K562 (cell line): ENCODE measurements around the gene VNN1. TPM values are rescaled to one million over a fixed set of nuclear protein-coding genes. Genes with fewer than 3 reads are reported as not detected.

Experiments
- ATAC-seq: fragments of 200-7000 bp; cut with Tn5 transposase; 3 replicates; pipeline ENCODE4 v1.9.1; 2020; ENCODE audit warnings: moderate library complexity
- BruUV-seq: library from RNA; stranded (reverse); fragments of 400-500 nt; replicated peaks from 2 replicates; lab custom pipeline; 2021; lab: Mats Ljungman, UMichigan
- CTCF ChIA-PET: fragments of 300-600 bp; formaldehyde crosslinking; extraction: SDS; loops from one replicate; lab custom pipeline; 2021; ENCODE audit warnings: low intra/inter-chr PET ratio; lab: Yijun Ruan, JAX
- POLR2A ChIA-PET: fragments of 300-600, 350-650 bp; sonication (Branson Sonifier 250); formaldehyde crosslinking; extraction: SDS; loops from one replicate; lab custom pipeline; 2021; ENCODE audit warnings: antibody characterized with exemption, inconsistent platforms; lab: Yijun Ruan, JAX
- DNase-seq, 4 experiments: peaks; one replicate each; pipeline versions ENCODE4 v3.0.0 to v3.0.0-alpha.2; 2011 to 2018; ENCODE audit warnings: low spot score in 3 of 4, mixed read lengths in 3 of 4; ENCODE audit errors: extremely low read depth in 1 of 4
- FAIRE-seq: peaks from 2 replicates; lab custom pipeline; 2011; peaks lifted over from hg19 to GRCh38; lab: Jason Lieb, UNC
- H2AFZ ChIP-seq: 2 replicates; pipeline ENCODE4 v1.6.0; 2011; ENCODE audit warnings: low read depth, low read length, control low read depth, inconsistent platforms
- H3K27ac ChIP-seq: fragments of 200-600 bp; 3 replicates; pipeline ENCODE4 v1.8.0; 2011; ENCODE audit warnings: low read depth, mild to moderate bottlenecking, control low read depth, inconsistent platforms, low read length, moderate library complexity, mixed read lengths; ENCODE audit errors: extremely low read depth
- H3K27me3 ChIP-seq, 2 experiments: fragments of 300-600 bp in 1 of 2; 2 replicates in 1 of 2; 3 replicates in 1 of 2; pipeline versions ENCODE4 v1.6.0 to v1.8.0; 2011; ENCODE audit warnings: inconsistent platforms in 2 of 2, low read length in 2 of 2, mild to moderate bottlenecking in 1 of 2, mixed read lengths in 1 of 2, moderate library complexity in 1 of 2; ENCODE audit not compliant: control insufficient read depth in 2 of 2, insufficient read depth in 2 of 2
- H3K36me3 ChIP-seq: fragments of 300-600 bp; 3 replicates; pipeline ENCODE4 v1.8.0; 2011; ENCODE audit warnings: mild to moderate bottlenecking, low read length, inconsistent platforms; ENCODE audit not compliant: control insufficient read depth, insufficient read depth
- H3K4me1 ChIP-seq, 2 experiments: fragments of 200-600 bp in 1 of 2; replicated peaks in 1 of 2; 2 replicates in 1 of 2; 3 replicates in 1 of 2; pipeline versions ENCODE4 v1.5.1 to v1.8.0; 2011; ENCODE audit warnings: inconsistent platforms in 2 of 2, low read length in 2 of 2, mild to moderate bottlenecking in 1 of 2, mixed read lengths in 1 of 2, moderate library complexity in 1 of 2; ENCODE audit not compliant: control insufficient read depth in 2 of 2, insufficient read depth in 2 of 2
- H3K4me2 ChIP-seq: 2 replicates; pipeline ENCODE4 v1.6.1; 2011; ENCODE audit warnings: low read length, control low read depth, inconsistent platforms, mixed read lengths; ENCODE audit not compliant: insufficient read depth
- H3K4me3 ChIP-seq: fragments of 200-600 bp; sonication (generic), shearing (Covaris generic); 2 replicates; pipeline ENCODE4 v1.5.1; 2016; ENCODE audit warnings: control low read depth, inconsistent platforms
- H3K79me2 ChIP-seq: fragments of 200-600 bp; 3 replicates; pipeline ENCODE4 v1.8.0; 2011; ENCODE audit warnings: low read length, inconsistent platforms; ENCODE audit not compliant: control insufficient read depth, insufficient read depth
- H3K9ac ChIP-seq, 2 experiments: 2 replicates each; pipeline versions ENCODE4 v1.6.0 to v1.6.1; 2011; ENCODE audit warnings: low read depth in 2 of 2, low read length in 2 of 2, control low read depth in 1 of 2, inconsistent platforms in 1 of 2, mild to moderate bottlenecking in 1 of 2, mixed read lengths in 1 of 2; ENCODE audit not compliant: insufficient read depth in 1 of 2
- H3K9me1 ChIP-seq: one replicate; pipeline ENCODE4 v1.6.0; 2011; ENCODE audit warnings: inconsistent platforms, mild to moderate bottlenecking, low read length, moderate library complexity; ENCODE audit not compliant: control insufficient read depth, insufficient read depth
- H3K9me3 ChIP-seq: replicated peaks from 2 replicates; pipeline ENCODE4 v1.5.1; 2011; ENCODE audit warnings: low read depth, low read length, inconsistent platforms; ENCODE audit not compliant: control insufficient read depth, insufficient read depth
- H4K20me1 ChIP-seq: replicated peaks from 2 replicates; pipeline ENCODE4 v1.6.1; 2011; ENCODE audit warnings: low read length, inconsistent platforms, mixed read lengths; ENCODE audit not compliant: control insufficient read depth, insufficient read depth
- BHLHE40 ChIP-seq: IDR thresholded peaks from 2 replicates; pipeline ENCODE4 v1.6.1; 2011; ENCODE audit warnings: low read length, improper control_type of control experiment
- GATAD2B ChIP-seq: fragments of 450-650 bp; IDR thresholded peaks from 2 replicates; pipeline ENCODE4 v1.6.1; 2017; ENCODE audit warnings: mild to moderate bottlenecking, borderline replicate concordance
- ILK ChIP-seq: fragments of 450-650 bp; IDR thresholded peaks from 2 replicates; pipeline ENCODE4 v1.6.1; 2016; ENCODE audit warnings: missing genetic modification characterization, low read depth, mild to moderate bottlenecking, missing compliant biosample characterization, moderate library complexity, borderline replicate concordance
- NCOA4 ChIP-seq: fragments of 450-650 bp; IDR thresholded peaks from 2 replicates; pipeline ENCODE4 v1.6.1; 2018; ENCODE audit warnings: mild to moderate bottlenecking; ENCODE audit not compliant: partially characterized antibody
- NFRKB ChIP-seq: fragments of 450-650 bp; IDR thresholded peaks from 2 replicates; pipeline ENCODE4 v1.6.1; 2016; ENCODE audit warnings: low read depth
- PCBP1 ChIP-seq: fragments of 200-400 bp; formaldehyde crosslinking; IDR thresholded peaks from 2 replicates; pipeline ENCODE4 v1.6.1; 2018; ENCODE audit warnings: mild to moderate bottlenecking, low read depth, low read length; ENCODE audit not compliant: poor library complexity, severe bottlenecking
- SNRNP70 ChIP-seq: fragments of 200-400 bp; formaldehyde crosslinking; optimal IDR thresholded peaks from 2 replicates; pipeline ENCODE3; 2017; ENCODE audit warnings: low read depth, low read length
- STAG1 ChIP-seq: sonication (generic); formaldehyde crosslinking; IDR thresholded peaks from 2 replicates; pipeline ENCODE4 v1.5.0; 2020; ENCODE audit warnings: missing genetic modification reagents, borderline replicate concordance
- TAL1 ChIP-seq: fragments of 450-650 bp; IDR thresholded peaks from 2 replicates; pipeline ENCODE4 v1.6.1; 2016; ENCODE audit warnings: mild to moderate bottlenecking
- ZBED1 ChIP-seq: IDR thresholded peaks from 2 replicates; pipeline ENCODE4 v1.6.1; 2014
- ZNF134 ChIP-seq: fragments of 250-450 bp; sonication (Bioruptor Pico); conservative IDR thresholded peaks from 2 replicates; pipeline ENCODE4 v1.4.0; 2020
- ZNF197 ChIP-seq: fragments of 200-800 bp; sonication (Bioruptor generic); IDR thresholded peaks from 2 replicates; pipeline ENCODE4 v1.6.1; 2016; ENCODE audit warnings: low read depth, missing genetic modification characterization, missing compliant biosample characterization
- ZNF239 ChIP-seq: fragments of 250-450 bp; sonication (Bioruptor Pico); IDR thresholded peaks from 2 replicates; pipeline ENCODE4 v1.4.0; 2020; ENCODE audit warnings: mild to moderate bottlenecking
- ZNF408 ChIP-seq: fragments of 250-450 bp; sonication (Bioruptor Pico); IDR thresholded peaks from 2 replicates; pipeline ENCODE4 v1.4.0; 2020; ENCODE audit warnings: low read depth, mild to moderate bottlenecking, moderate library complexity
- ZNF41 ChIP-seq: fragments of 250-450 bp; sonication (Bioruptor Pico); conservative IDR thresholded peaks from 2 replicates; pipeline ENCODE4 v1.4.0; 2020; ENCODE audit warnings: mild to moderate bottlenecking
- ZNF75A ChIP-seq: fragments of 450-650 bp; formaldehyde crosslinking; IDR thresholded peaks from 2 replicates; pipeline ENCODE4 v1.4.0; 2020; ENCODE audit warnings: mild to moderate bottlenecking
- WGBS: fragments of 100-300 bp; shearing (Covaris generic); methylation state at CpG from one replicate; pipeline ENCODE4 v1.1.6; 2016; ENCODE audit warnings: low coverage, mixed read lengths; ENCODE audit not compliant: insufficient coverage; ENCODE audit errors: missing lambda C conversion rate; 5-methylcytosine and 5-hydroxymethylcytosine counted together
- in situ Hi-C: fragments of 300-500 bp; cut with MboI; formaldehyde crosslinking; loops from 4 replicates; pipeline ENCODE4 v1.15.0; 2018; ENCODE audit warnings: inconsistent platforms, mixed read lengths
- intact Hi-C: fragments of 100-400 bp; cut with micrococcal nuclease; formaldehyde crosslinking; loops from 2 replicates; pipeline ENCODE4 v1.14.2; 2022
- polyA plus RNA-seq, 8 experiments: library from polyadenylated mRNA; depleted of rRNA in 4 of 8; stranded (reverse) in 5 of 8; unstranded in 3 of 8; fragments of >200 nt; fragmentation: Nextera tagmentation in 2 of 8; fragmentation: Illumina TruSeq in 1 of 8; extraction: Ambion mirVana in 2 of 8; extraction: Trizol in 1 of 8; gene quantifications; 2 replicates each; pipeline versions ENCODE4 v1.2.1 to v1.2.3, GENCODE V29; 2011 to 2014; ENCODE audit warnings: inconsistent platforms in 1 of 8, missing spikeins in 1 of 8
- total RNA-seq, 7 experiments: library from RNA; depleted of rRNA in 6 of 7; stranded (reverse); fragments of >200 nt in 6 of 7; fragmentation: Illumina TruSeq in 2 of 7; extraction: Trizol in 2 of 7; gene quantifications; 2 replicates each; pipeline versions ENCODE4 v1.2.1 to v1.2.3, GENCODE V29; 2011 to 2021; ENCODE audit warnings: low replicate concordance in 1 of 7
- TF ChIP-seq, protein P1 (sequence below): fragments of 250-450 bp; sonication (Bioruptor Pico); IDR thresholded peaks from 2 replicates; pipeline ENCODE4 v1.4.0; 2020; ENCODE audit warnings: mild to moderate bottlenecking, moderate library complexity, borderline replicate concordance
- TF ChIP-seq, protein P2 (sequence below): fragments of 450-650 bp; IDR thresholded peaks from 2 replicates; pipeline ENCODE4 v1.6.1; 2016; ENCODE audit warnings: low read depth, mild to moderate bottlenecking, moderate library complexity
- TF ChIP-seq, protein P3 (sequence below): fragments of 450-650 bp; IDR thresholded peaks from 2 replicates; pipeline ENCODE4 v1.6.1; 2017; ENCODE audit warnings: antibody characterized with exemption

VNN1 gene
- total and polyA plus RNA-seq, 9 of the 15 experiments (the other 6 are each of a cell fraction or from before 2014, with no cell fraction given), result not detected

DNA sequence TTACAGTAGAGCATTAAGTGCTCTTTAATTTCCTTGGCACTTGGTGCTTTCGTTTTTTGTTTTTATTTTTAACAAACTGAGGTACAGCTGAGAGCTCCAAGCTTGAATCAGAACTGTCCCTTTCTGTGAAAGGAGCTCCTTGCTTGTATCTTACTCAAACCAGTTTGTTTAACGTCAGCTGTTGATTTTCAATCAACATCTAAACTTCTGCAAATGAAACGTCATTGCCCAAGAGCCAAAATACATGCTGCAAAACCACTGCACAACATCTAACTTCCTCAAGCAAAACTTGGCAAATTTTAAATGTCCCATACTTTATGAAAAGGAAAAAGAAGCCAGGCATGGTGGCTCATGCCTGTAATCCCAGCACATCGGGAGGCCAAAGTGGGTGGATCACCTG lies 28.6 kb upstream of the VNN1 start (continued):
- TF ChIP-seq, protein P1, sequence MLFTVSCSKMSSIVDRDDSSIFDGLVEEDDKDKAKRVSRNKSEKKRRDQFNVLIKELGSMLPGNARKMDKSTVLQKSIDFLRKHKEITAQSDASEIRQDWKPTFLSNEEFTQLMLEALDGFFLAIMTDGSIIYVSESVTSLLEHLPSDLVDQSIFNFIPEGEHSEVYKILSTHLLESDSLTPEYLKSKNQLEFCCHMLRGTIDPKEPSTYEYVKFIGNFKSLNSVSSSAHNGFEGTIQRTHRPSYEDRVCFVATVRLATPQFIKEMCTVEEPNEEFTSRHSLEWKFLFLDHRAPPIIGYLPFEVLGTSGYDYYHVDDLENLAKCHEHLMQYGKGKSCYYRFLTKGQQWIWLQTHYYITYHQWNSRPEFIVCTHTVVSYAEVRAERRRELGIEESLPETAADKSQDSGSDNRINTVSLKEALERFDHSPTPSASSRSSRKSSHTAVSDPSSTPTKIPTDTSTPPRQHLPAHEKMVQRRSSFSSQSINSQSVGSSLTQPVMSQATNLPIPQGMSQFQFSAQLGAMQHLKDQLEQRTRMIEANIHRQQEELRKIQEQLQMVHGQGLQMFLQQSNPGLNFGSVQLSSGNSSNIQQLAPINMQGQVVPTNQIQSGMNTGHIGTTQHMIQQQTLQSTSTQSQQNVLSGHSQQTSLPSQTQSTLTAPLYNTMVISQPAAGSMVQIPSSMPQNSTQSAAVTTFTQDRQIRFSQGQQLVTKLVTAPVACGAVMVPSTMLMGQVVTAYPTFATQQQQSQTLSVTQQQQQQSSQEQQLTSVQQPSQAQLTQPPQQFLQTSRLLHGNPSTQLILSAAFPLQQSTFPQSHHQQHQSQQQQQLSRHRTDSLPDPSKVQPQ (CRISPR knock-in tag), result no peak
- TF ChIP-seq ZNF197 (CRISPR knock-in tag) (no peak), PCBP1 (no peak)
- TF ChIP-seq, all 486 proteins: peak for 0

DNA sequence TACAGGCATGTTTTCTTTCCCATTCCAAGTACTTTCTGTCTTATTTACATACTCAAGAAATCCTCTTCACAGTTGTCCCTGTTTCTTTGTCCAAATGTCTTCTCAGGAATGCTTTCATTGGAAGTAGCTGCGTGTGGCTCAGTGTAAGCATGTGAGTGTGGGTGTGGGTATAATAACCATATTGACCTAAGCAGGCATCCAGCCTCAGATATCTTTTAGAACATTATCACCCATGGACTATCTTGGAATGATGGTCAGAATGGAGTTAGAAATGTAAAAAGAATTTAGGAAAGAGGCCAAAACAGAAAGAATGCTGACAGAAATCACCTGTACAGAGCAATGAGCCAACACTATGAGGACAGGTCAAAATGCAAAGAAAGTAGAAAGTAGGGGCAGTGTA lies 27.4 kb upstream of the VNN1 start:
- Histone ChIP-seq H3K9me1 (no peaks in the 10 kb centered on the region), H3K4me1 (no peaks in the 10 kb centered on the region), H3K27me3 (no peaks in the 10 kb centered on the region), H2AFZ (no peak overlapping the region), H3K9ac (no peak overlapping the region), H3K9me3 (no peaks in the 10 kb centered on the region), H4K20me1 (no peaks in the 10 kb centered on the region), H3K4me2 (no peak overlapping the region), H3K27ac (no peak overlapping the region), H3K79me2 (no peaks in the 10 kb centered on the region), H3K36me3 (no peaks in the 10 kb centered on the region), H3K4me3 (no peak overlapping the region)
- DNase-seq (no peak), FAIRE-seq (no peak), ATAC-seq (no peak)
- in situ Hi-C loops, result no loop called here
- 7% methylated on average over 1 of the region's 1 CpG for WGBS
- no TSS peak for BruUV-seq
- intact Hi-C loops, result no loop called here
- ChIA-PET POLR2A (interaction anchor here (1.0 kb wide), 2 partner anchors 8 to 17 kb away, joined by 3 read pairs; no protein-coding TSS in a partner anchor), CTCF (no interaction called here)
- TF ChIP-seq NFRKB (no peak), ZNF41 (CRISPR knock-in tag) (no peak), ZNF75A (no peak), BHLHE40 (no peak), NCOA4 (no peak), GATAD2B (no peak), TAL1 (no peak), ZNF408 (CRISPR knock-in tag) (no peak), ILK (no peak), ZBED1 (no peak), ZNF134 (CRISPR knock-in tag) (no peak), SNRNP70 (no peak), STAG1 (no peak), ZNF239 (no peak)
- TF ChIP-seq, protein P2, sequence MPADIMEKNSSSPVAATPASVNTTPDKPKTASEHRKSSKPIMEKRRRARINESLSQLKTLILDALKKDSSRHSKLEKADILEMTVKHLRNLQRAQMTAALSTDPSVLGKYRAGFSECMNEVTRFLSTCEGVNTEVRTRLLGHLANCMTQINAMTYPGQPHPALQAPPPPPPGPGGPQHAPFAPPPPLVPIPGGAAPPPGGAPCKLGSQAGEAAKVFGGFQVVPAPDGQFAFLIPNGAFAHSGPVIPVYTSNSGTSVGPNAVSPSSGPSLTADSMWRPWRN, result no peak
- TF ChIP-seq, protein P3, sequence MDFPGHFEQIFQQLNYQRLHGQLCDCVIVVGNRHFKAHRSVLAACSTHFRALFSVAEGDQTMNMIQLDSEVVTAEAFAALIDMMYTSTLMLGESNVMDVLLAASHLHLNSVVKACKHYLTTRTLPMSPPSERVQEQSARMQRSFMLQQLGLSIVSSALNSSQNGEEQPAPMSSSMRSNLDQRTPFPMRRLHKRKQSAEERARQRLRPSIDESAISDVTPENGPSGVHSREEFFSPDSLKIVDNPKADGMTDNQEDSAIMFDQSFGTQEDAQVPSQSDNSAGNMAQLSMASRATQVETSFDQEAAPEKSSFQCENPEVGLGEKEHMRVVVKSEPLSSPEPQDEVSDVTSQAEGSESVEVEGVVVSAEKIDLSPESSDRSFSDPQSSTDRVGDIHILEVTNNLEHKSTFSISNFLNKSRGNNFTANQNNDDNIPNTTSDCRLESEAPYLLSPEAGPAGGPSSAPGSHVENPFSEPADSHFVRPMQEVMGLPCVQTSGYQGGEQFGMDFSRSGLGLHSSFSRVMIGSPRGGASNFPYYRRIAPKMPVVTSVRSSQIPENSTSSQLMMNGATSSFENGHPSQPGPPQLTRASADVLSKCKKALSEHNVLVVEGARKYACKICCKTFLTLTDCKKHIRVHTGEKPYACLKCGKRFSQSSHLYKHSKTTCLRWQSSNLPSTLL, result no peak
